ENCODE data around the gene SP7.
A peak's percentile ranks its signal among the peaks of the same experiment; 100 is the strongest.
"Not testable (repeated sequence)": the region's sequence is repeated elsewhere in the genome, so short reads cannot be mapped to it uniquely, and the experiment has no call there.

SP7 gene

DNA sequence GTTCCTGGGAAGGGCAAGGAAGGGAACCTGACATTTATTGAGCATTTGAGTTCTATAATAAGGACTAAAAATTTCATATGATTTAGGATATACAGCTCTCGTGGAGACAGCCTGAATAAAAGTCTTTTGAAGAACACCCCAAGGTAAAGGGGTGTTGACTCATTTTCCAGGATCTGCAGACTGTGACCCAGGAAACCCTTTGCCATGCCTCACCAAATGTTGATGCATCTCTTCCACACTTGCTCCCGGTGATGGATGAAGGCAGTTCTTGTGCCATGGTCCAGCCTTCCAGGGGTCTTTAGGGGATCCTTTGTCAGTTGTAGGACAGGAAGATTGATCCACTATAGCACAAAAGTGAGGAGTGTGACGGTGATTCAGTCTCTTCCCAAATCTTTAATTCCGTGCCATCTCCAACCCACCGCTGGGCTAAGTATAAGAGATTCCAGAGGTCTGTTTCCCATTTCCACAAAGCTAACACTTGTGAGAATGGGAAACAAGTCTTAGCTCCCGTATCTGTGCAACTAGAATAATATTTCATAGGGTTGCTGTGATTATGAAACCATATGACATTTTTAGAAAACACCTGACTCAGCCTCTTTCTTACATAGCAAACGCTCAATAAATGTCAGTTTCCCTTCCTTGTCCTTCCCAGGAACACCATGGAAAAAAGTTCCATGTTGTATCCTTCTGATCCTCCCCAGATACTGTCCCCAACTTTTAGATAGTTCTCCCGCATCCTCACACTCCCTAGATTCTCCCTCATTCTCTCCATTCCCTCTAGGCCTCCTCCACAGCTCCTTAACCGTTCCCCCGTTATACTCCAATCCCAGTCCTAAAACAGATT is 15.6 kb downstream of the SP7 start:
- no peak for DNase-seq (ENCODE audit: low spot score)

DNA sequence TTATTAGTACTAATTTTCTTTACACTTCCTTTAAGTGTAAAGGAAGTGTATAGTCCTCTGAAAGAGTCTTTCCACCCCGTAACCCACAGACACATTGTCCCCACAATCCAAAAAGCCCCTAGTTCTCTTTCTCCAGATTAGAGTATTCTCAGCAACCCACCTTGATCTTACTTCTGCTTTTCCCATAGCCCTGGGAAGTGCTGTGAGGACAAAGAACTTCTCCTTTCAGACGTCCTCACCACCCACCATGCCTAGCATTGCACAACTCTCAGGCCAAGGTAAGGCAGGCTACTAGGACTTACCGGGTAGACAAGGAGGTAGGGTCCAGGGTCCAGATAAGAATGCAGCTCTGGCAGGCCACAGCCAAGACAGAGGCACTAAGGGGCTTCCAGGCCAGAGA is 22.2 kb downstream of the SP7 start:
- no peak for DNase-seq (ENCODE audit: low spot score)

DNA sequence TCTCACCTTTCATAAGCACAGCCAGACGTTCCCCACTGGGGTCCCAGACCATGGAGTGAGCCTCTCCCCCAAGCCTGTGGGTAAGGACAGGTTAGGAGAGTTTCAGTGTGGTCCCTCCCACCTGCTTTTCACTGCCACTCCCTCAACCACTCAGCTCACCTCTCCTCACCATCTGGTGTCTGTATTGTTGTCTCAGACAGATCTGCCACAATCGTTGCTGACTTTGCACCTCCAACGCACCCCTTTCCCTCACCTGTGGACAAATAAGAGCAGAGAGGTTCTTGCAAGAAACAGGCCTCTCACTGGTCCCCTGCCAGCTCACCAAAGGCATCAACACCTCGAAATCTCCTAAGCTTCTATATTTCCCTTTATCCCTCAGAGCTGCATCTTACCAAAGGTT is 27.9 kb downstream of the SP7 start:
- no peak for DNase-seq (ENCODE audit: low spot score)

DNA sequence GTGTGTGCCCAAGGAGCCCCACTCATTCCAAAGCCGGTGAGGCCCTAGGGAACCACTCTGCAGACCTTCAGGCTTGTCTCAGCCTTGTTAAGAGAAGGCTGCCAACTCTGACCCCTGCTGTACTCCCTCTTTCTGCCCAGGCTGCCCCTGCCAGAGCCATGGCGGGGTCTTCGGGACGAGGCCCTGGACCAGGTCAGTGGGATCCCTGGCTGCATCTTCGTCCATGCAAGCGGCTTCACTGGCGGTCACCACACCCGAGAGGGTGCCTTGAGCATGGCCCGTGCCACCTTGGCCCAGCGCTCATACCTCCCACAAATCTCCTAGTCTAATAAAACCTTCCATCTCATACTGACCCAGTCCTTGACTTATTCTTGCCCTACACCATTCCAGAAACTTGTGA is 29.3 kb downstream of the SP7 start:
- no peak for DNase-seq (ENCODE audit: low spot score)

DNA sequence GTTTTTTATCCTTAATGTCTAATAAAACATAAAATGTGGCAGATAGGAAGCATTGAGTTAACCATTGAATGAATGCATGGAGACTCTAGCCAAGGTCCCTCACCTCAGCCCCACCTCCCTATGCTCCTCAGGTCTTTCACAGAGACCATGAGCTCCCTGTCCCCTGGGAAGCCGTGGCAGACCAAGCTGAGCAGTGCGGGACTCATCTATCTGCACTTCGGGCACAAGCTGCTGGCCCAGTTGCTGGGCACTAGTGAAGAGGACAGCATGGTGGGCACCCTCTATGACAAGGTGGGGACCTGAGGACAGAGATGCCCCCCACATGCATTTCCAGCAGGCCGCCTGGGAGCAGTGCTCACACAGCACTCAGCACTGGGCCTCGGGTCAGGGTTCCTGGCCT is 33.3 kb downstream of the SP7 start:
- DNase-seq (ENCODE audit: low spot score) = no peak

DNA sequence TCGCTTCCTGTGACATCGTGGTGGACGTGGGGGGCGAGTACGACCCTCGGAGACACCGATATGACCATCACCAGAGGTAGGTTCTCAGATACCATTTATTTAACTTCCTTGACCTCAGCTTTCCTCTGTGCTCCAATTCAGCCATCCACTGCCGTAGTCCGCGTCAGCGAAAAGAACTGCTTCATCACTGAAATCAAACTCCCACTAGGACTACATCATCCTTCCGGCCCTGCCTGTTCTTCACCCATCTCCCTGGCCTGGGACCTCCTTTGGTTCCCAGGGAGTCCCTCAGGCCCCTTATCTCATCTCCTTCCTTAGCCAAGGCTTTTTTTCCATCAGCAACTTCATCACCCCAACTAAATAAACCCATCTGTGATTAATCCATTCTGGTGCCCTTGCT is 36.0 kb downstream of the SP7 start:
- DNase-seq (ENCODE audit: low spot score) = no peak

DNA sequence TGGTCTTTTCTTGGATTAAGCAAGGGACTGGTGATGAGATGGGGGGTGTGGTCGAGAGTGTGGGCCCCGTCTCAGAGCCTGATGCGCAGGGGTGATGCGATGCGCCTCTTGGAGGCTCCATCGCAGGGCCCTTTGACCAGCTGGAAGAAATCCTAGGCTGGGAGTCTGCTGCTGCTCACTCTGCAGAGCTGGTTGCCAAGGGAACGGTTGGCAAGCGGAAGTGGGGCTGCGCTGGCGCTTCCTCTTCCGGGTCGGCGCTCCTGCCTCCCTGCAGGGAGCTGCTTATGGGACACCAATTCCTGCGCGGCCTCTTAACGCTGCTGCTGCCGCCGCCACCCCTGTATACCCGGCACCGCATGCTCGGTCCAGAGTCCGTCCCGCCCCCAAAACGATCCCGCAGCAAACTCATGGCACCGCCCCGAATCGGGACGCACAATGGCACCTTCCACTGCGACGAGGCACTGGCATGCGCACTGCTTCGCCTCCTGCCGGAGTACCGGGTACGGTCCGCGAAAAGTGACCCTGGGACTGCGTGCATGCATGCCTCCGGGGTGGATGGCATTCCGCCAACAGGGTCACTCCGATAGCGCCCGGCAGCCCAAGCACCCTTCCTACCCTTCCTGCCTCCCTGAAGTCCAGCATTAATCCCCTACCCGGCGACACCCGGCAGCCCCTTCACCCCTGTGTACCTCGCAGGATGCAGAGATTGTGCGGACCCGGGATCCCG is 36.5 kb downstream of the SP7 start, which contains the start of gene MYG1:
TSS of gene MYG1 (plus strand) at position 242 of the 727 bp plus-strand sequence. CDS start at position 285, 43 bp downstream.
- DNase-seq (ENCODE audit: low spot score) = peak; percentile 79

DNA sequence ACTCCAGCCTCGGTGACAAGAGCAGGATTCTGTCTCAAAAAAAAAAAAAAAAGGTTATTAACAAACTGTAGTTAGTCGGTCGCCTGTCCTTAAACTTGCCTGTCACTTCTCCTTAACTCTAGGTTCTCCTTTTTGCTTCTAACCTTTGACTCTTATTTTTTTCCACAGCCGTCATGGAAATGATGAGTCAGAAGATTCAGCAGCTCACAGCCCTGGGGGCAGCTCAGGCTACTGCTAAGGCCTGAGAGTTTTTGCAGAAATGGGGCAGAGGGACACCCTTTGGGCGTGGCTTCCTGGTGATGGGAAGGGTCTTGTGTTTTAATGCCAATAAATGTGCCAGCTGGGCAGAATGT is 37.1 kb downstream of the SP7 start:
- peak; percentile 56 for DNase-seq (ENCODE audit: low spot score)

DNA sequence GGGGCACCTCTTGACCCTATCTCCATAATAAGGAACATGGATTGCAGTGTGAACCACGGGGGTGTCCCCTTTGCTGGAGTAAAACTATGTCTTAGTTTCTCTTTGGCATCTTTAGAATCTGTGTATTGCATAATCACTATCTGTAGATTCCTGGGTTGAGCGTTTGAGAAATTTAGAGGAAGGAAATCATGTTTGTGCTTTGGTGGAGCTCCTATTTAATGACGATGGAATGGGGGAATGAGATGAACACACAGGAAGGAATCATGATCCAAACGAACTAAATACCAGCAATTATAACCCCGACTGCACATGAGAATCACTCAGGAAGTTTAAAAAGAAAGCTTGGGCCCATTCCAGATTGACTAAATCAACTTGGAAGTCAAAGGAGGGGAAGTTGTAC is 38.0 kb downstream of the SP7 start:
- no peak for DNase-seq (ENCODE audit: low spot score)

DNA sequence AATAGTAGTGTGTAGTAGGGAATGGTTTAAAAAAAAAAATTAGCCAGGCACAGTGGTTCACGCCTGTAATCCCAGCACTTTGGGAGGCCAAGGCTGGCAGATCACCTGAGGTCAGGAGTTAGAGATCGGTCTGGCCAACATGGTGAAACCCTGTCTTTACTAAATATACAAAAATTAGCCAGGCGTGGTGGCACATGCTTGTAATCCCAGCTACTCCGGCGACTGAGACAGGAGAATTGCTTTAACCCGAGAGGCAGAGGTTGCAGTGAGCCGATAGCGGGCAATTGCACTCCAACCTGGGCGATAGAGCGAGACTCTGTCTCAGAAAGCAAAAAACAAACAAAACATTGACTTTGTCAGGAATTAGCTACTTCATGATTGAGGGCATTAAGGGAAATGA is 39.0 kb downstream of the SP7 start:
- not testable (repeated sequence) for DNase-seq (ENCODE audit: low spot score)

DNA sequence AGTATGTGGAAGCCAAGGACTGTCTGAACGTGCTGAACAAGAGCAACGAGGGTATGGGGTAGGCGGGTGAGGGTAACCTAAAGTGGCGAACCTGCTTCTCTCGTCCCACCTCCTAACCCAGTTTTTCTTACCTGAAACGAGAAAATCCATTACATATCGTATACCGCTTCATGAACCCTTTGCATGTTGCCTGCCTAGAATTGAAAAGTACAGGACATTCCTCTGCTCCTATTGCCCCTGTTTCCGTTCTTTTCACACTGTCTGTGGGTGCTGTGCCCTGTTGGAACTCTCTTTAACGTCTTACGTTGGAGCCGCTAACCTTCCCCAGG is 40.3 kb downstream of the SP7 start:
- no peak for DNase-seq (ENCODE audit: low spot score)

DNA sequence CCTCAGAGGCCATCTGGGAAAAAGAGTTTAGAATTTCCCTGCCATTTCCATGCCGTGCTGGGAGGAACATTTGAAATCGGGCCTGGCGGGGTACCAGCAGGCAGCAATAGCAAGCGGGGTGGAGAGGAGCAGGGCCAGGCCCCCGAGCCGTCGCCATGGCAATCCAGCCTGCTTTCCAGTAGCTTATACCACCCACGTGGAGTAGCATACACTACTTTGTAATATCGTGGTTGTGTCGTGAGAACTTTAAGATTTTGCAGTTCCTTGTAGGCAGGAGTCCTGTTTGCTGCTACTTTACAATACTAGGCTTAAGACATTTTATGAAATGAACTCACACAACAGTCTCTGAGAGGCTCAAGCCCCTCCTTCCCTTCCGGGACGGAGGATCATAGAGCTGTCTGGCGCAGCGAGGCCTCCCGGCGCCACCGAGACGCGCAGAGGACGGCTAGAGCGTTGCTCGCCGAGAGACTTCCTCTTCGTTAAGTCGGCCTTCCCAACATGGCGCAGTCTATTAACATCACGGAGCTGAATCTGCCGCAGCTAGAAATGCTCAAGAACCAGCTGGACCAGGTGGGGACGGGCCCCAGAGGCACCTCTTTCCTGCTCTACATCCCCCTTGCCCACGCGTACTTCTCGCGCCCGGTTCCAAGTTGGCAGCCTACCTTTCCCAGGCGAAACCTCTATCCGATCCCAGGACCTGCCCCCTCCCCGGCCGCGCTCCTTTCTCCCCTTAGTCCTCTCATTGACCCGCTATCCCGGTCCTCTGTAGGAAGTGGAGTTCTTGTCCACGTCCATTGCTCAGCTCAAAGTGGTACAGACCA is 40.9 kb downstream of the SP7 start, which contains the start of gene PFDN5:
TSS of gene PFDN5 (plus strand) at position 473 of the 821 bp plus-strand sequence. CDS start at position 499, 26 bp downstream.
- DNase-seq (ENCODE audit: low spot score) = peak; percentile 86

DNA sequence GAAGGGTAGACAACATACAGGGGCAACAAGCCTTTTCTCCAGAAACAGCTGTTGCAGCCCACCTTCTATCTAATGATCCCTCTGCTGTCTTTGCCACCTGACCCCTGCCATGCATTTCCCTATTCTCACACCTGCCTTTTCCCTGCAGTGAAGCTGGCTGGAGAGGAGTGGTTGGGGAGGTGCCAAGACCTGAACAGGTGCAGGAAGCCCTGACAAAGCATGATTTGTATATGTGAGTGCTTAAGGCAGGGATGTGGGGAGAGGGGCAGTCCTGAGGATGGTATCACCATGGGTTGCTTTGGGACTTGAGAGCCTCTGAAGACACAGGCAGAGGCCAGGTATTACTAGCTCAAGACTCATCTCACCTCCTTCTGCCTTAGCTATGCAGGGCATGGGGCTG is 43.7 kb downstream of the SP7 start:
- no peak for DNase-seq (ENCODE audit: low spot score)

DNA sequence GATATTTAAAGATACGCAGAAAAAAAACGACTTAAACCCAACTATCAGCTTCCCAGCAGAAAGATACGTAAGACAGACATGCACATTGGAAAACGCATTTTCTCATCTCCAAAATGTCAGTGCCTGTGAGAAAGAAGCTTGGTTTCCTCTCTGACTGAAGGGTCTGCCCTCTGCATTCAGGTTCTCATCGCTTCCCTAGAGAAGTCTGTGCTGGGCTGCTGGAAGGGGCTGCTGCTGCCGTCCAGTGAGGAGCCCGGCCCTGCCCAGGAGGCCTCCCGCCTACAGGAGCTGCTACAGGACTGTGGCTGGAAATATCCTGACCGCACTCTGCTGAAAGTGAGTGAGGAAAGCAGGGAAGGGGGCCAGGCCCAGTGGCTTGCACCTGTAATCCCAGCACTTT is 45.5 kb downstream of the SP7 start:
- no peak for DNase-seq (ENCODE audit: low spot score)

DNA sequence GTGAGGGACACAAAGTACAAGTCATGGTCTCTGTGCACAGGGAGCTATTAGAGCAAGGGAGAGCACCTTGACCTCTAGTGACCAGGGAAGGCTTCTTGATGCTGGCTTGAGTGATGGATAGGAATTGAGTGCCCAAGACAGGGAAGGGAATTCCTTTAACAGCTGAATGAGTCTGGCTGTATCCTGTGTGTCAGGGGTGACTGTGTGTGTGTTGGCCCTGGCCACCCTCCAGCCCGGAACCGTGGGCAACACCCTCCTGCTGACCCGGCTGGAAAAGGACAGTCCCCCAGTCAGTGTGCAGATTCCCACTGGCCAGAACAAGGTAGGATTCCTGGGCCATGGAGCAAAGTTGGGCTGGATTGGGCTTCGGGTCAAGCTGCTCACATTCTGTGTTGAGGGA is 46.3 kb downstream of the SP7 start:
- no peak for DNase-seq (ENCODE audit: low spot score)

DNA sequence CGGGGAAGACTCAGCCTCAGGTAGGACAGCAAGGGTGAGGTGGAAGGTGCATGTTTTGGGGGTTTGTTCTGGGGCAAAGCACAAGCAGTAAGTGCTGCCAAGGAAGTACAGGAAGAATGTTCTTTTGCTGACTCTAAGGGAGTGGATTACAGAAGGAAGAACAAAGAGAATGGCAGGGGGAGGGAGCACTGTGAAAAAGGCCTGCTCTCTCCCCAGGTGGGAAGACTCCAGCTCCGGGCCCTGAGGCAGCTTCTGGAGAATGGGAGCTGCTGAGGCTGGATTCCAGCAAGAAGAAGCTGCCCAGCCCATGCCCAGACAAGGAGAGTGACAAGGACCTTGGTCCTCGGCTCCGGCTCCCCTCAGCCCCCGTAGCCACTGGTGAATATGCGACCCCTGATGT is 47.8 kb downstream of the SP7 start:
- DNase-seq (ENCODE audit: low spot score) = no peak

DNA sequence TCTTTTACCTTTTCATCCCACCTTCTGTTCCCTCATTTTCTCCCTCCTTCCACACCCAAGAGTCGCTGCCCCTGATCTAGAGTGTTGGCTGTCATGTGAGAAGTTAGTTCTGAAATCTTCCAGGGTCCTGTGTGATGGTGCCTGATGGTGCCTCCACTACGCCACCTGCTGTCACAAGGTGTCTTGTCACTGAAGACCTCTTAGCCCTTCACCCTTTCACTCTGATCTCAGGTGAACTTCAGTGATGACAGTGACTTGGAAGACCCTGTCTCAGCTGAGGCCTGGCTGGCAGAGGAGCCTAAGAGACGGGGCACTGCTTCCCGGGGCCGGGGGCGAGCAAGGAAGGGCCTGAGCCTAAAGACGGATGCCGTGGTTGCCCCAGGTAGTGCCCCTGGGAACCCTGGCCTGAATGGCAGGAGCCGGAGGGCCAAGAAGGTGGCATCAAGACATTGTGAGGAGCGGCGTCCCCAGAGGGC is 48.4 kb downstream of the SP7 start:
- DNase-seq (ENCODE audit: low spot score) = peak; percentile 50

DNA sequence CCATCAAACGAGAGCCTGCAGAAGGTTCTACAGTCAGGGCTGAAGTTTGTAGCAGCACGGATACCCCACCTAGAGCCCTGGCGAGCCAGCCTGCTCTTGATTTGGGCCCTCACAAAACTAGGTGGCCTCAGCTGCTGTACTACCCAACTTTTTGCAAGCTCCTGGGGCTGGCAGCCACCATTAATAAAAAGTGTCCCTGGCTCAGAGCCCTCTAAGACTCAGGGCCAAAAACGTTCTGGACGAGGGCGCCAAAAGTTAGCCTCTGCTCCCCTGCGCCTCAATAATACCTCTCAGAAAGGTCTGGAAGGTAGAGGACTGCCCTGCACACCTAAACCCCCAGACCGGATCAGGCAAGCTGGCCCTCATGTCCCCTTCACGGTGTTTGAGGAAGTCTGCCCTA is 49.7 kb downstream of the SP7 start:
- DNase-seq (ENCODE audit: low spot score) = no peak

DNA sequence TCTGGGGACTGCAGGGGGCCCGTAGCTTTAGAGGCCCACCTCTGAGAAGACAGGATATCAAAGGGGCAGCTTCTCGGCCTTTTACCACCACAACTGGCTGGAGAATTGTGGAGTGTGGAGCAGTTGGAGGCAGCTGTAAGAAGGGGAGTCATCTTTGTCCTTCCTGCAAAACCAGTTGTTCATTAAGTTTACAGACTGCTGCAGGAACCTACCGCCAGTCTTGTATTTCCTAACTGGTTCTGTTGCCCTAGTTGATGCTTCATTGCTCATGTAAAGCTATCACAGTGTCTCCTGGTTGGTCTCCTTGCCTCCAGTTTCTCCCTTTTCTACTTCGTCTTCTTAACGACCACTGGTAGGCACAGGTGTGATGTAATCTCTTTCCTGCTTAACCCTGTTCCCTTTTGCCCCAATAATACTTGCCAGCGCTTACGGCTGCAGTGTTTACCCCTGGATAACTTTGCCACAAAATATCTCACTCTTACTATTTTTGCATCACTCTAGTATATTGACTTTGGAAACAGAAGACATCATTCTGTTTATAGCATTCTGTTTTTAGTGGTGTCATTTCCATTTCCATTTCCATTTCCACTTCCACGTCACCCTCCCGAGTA is 56.2 kb downstream of the SP7 start:
- DNase-seq (ENCODE audit: low spot score) = no peak

DNA sequence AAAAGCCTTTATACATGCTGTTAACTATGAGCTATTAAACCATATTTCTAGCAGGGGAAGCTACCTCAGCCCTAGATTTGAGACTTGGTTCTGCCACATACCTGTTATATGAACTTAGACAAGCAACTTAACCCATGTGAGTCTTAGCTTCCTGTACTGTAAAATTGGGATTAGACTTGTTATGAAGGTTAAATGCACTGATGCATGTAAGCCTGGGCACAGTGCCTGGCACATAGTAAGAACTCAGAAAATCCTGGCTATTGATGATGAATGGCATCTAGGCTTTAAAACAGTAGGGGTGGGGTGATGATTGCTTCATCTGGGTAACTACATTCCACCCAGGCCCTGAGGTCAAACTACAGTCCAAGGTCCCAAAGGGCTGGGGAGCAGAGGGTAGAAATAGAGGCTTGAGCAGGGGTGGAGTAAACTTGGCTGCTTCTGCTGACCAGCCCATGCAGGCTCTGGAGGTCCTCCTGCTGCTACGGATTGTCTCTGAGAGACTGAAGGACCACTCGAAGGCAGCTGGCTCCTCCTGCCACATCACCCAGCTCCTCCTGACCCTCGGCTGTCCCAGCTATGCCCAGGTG is 56.8 kb downstream of the SP7 start:
- DNase-seq (ENCODE audit: low spot score) = no peak

DNA sequence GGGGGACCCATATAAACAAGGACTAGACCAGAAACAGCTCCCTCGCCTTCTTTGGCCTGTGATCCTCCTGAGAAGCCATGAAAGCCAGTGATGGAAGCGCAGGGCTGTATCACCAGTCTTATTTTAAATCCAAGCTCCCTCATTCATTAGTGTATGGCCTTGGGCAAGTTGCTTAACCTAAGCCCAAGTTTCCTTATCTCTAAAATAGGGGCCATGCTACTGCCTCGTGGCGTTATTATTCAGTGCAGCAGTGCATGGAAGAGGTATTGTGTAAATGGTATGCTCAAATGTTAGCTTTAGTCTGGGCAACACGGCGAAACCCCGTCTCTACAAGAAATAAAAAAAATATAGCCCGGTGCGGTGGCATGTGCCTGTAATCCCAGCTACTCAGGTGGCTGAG is 58.2 kb downstream of the SP7 start:
- no peak for DNase-seq (ENCODE audit: low spot score)
